ENCODE measurements around the gene SLC1A7. TPM values are rescaled to one million over a fixed set of nuclear protein-coding genes. Genes with fewer than 3 reads are reported as not detected.

The SLC1A7 gene
- total and polyA plus RNA-seq, 2 of the 13 experiments (the other 11 are each of a cell fraction or from before 2014, with no cell fraction given): 0.04 to 2.0 TPM

- no peak for TF ChIP-seq ATAD3A (CRISPR knock-in tag; IDR thresholded peaks at IDR 0.05)
- peak; percentile 99 for TF ChIP-seq TEAD3 (CRISPR knock-in tag; optimal IDR thresholded peaks at IDR 0.05; ENCODE audit: borderline replicate concordance)
- no peak for TF ChIP-seq IRX3 (CRISPR knock-in tag; IDR thresholded peaks at IDR 0.05; ENCODE audit: borderline replicate concordance, low read depth)
- TF ChIP-seq NBN (conservative IDR thresholded peaks at IDR 0.05): no peak
- TF ChIP-seq ATF3 (CRISPR knock-in tag; IDR thresholded peaks at IDR 0.05): peak; percentile 39; the same call in 1 of the 2 replicates
- TF ChIP-seq ZNF430 (CRISPR knock-in tag; IDR thresholded peaks at IDR 0.05): peak; percentile 83
- peak; percentile 99 for TF ChIP-seq GATAD2A (CRISPR knock-in tag; IDR thresholded peaks at IDR 0.05)
- TF ChIP-seq USF2 (IDR thresholded peaks at IDR 0.05; ENCODE audit: low read depth, low read length): peak; percentile 70
- TF ChIP-seq USF2 (CRISPR knock-in tag; IDR thresholded peaks at IDR 0.05; ENCODE audit: borderline replicate concordance): peak; percentile 91
- TF ChIP-seq ZNF343 (CRISPR knock-in tag; IDR thresholded peaks at IDR 0.05): peak; percentile 91; the same call in 1 of the 2 replicates
- no peak for TF ChIP-seq ZNF333 (CRISPR knock-in tag; IDR thresholded peaks at IDR 0.05; ENCODE audit: borderline replicate concordance)
- 0 out of 2 replicates have a peak, but pooled peaks have one; percentile 44 for TF ChIP-seq ADNP (CRISPR knock-in tag; IDR thresholded peaks at IDR 0.05)
- TF ChIP-seq HDAC6 (IDR thresholded peaks at IDR 0.05; ENCODE audit: low read depth, low read length): no peak
- no peak; the same call in 1 of the 2 replicates for TF ChIP-seq IRF9 (CRISPR knock-in tag; IDR thresholded peaks at IDR 0.05; ENCODE audit: borderline replicate concordance)
- peak; percentile 87 for TF ChIP-seq SKI (IDR thresholded peaks at IDR 0.05; ENCODE audit: partially characterized antibody)
- TF ChIP-seq CREB1 (IDR thresholded peaks at IDR 0.05): no peak
- TF ChIP-seq CREB1 (CRISPR knock-in tag; IDR thresholded peaks at IDR 0.05): peak; percentile 84
- peak; percentile 65 for TF ChIP-seq ZHX2 (IDR thresholded peaks at IDR 0.05; ENCODE audit: low read depth)
- no peak; the same call in 1 of the 2 replicates for TF ChIP-seq ZHX2 (CRISPR knock-in tag; IDR thresholded peaks at IDR 0.05; ENCODE audit: borderline replicate concordance)
- TF ChIP-seq DRAP1 (CRISPR knock-in tag; IDR thresholded peaks at IDR 0.05): 0 out of 2 replicates have a peak, but pooled peaks have one; percentile 48
- TF ChIP-seq MAZ (IDR thresholded peaks at IDR 0.05; ENCODE audit: borderline replicate concordance, low read depth, low read length): peak; percentile 90
- TF ChIP-seq MAZ (CRISPR knock-in tag; IDR thresholded peaks at IDR 0.05; ENCODE audit: low read depth): peak; percentile 93
- TF ChIP-seq ZNF224 (CRISPR knock-in tag; IDR thresholded peaks at IDR 0.05): 0 out of 2 replicates have a peak, but pooled peaks have one; percentile 41
Measured at GRCh38 chr1:53160924-53161378, 18.5 kb upstream of the SLC1A7 start (continued).

All from HepG2 (cell line).